HG02884 (cell line): ENCODE data around the gene MKNK1.

ENCODE experiments used
- ATAC-seq: cut with Tn5 transposase; IDR thresholded peaks from one replicate; pipeline ENCODE4 v1.9.1; 2021; ENCODE audit warnings: mild to moderate bottlenecking, moderate library complexity; ENCODE audit not compliant: unreplicated experiment

The MKNK1 gene

GRCh38 chr1:46544561-46545240, 59.4 kb downstream of the MKNK1 start:
- ATAC-seq, result no peak

GRCh38 chr1:46543761-46544560, 60.1 kb downstream of the MKNK1 start:
- no peak for ATAC-seq

GRCh38 chr1:46543382-46543760, 60.7 kb downstream of the MKNK1 start:
- ATAC-seq, result no peak

- ATAC-seq, result no peak
Observed at GRCh38 chr1:46539972-46540371, 64.1 kb downstream of the MKNK1 start.

GRCh38 chr1:46538147-46538546, 65.9 kb downstream of the MKNK1 start:
- ATAC-seq, result no peak

GRCh38 chr1:46537651-46538050, 66.4 kb downstream of the MKNK1 start:
- no peak for ATAC-seq

- no peak for ATAC-seq
Observed at GRCh38 chr1:46536527-46536926, 67.5 kb downstream of the MKNK1 start.

GRCh38 chr1:46535063-46535462, 69.0 kb downstream of the MKNK1 start:
- ATAC-seq, result no peak

- no peak for ATAC-seq
Observed at GRCh38 chr1:46533179-46533864, 70.7 kb downstream of the MKNK1 start.

- no peak for ATAC-seq
Observed at GRCh38 chr1:46532498-46533178, 71.4 kb downstream of the MKNK1 start.

GRCh38 chr1:46532095-46532494, 72.0 kb downstream of the MKNK1 start:
- no peak for ATAC-seq

GRCh38 chr1:46530791-46531409, 73.2 kb downstream of the MKNK1 start:
- ATAC-seq, result no peak

- no peak for ATAC-seq
Observed at GRCh38 chr1:46530311-46530710, 73.8 kb downstream of the MKNK1 start.

- no peak for ATAC-seq
Observed at GRCh38 chr1:46529031-46529630, 74.9 kb downstream of the MKNK1 start.

GRCh38 chr1:46528297-46528955, 75.6 kb downstream of the MKNK1 start:
- no peak for ATAC-seq

GRCh38 chr1:46527474-46528296, 76.4 kb downstream of the MKNK1 start:
- ATAC-seq, result no peak

GRCh38 chr1:46526691-46527291, 77.3 kb downstream of the MKNK1 start:
- no peak for ATAC-seq

- ATAC-seq, result no peak
Observed at GRCh38 chr1:46526013-46526690, 77.9 kb downstream of the MKNK1 start.
